HepG2 (cell line): ENCODE results near the gene HARS2. TPM values are rescaled to one million over a fixed set of nuclear protein-coding genes. Genes with fewer than 3 reads are reported as not detected.

Experiments used
- ARNT2 ChIP-seq: sonication (generic); formaldehyde crosslinking; IDR thresholded peaks from 2 replicates; pipeline ENCODE4 v1.8.0; 2022; ENCODE audit warnings: mild to moderate bottlenecking, low read depth, missing genetic modification reagents, moderate library complexity
- CENPX ChIP-seq: sonication (generic); formaldehyde crosslinking; IDR thresholded peaks from 2 replicates; pipeline ENCODE4 v1.9.0; 2021; ENCODE audit warnings: mild to moderate bottlenecking, missing genetic modification reagents, moderate library complexity
- EHMT2 ChIP-seq: fragments of 200-600 bp; sonication (generic); IDR thresholded peaks from 2 replicates; pipeline ENCODE4 v1.7.0; 2017; ENCODE audit warnings: antibody characterized with exemption, low read depth, low read length, borderline replicate concordance
- FLYWCH1 ChIP-seq: sonication (generic); formaldehyde crosslinking; IDR thresholded peaks from 2 replicates; pipeline ENCODE4 v1.8.1; 2023; ENCODE audit warnings: mild to moderate bottlenecking, missing genetic modification reagents
- MAZ ChIP-seq, 2 experiments: sonication (generic) in 1 of 2; formaldehyde crosslinking in 1 of 2; IDR thresholded peaks; 2 replicates each; pipeline versions ENCODE4 v1.5.0 to v1.6.1; 2012 to 2020; ENCODE audit warnings: low read depth in 2 of 2, mild to moderate bottlenecking in 2 of 2, borderline replicate concordance in 1 of 2, improper control_type of control experiment in 1 of 2, low read length in 1 of 2, missing genetic modification reagents in 1 of 2, moderate library complexity in 1 of 2
- MTA3 ChIP-seq: sonication (generic); formaldehyde crosslinking; IDR thresholded peaks from 2 replicates; pipeline ENCODE4 v1.4.0; 2020; ENCODE audit warnings: missing genetic modification reagents
- PAF1 ChIP-seq: IDR thresholded peaks from 2 replicates; pipeline ENCODE4 v1.6.1; 2016; ENCODE audit warnings: missing genetic modification reagents, missing compliant biosample characterization
- PHF5A ChIP-seq: IDR thresholded peaks from one replicate; pipeline ENCODE4 v1.6.1; 2018; ENCODE audit warnings: low read depth, missing genetic modification reagents; ENCODE audit not compliant: unreplicated experiment
- POLR2AphosphoS5 ChIP-seq: IDR thresholded peaks from 2 replicates; pipeline ENCODE4 v1.6.1; 2012; ENCODE audit warnings: low read depth, low read length
- RAD21 ChIP-seq: fragments of 450-650 bp; formaldehyde crosslinking; IDR thresholded peaks from 2 replicates; pipeline ENCODE4 v1.5.0; 2020; ENCODE audit warnings: mild to moderate bottlenecking
- SNRNP70 ChIP-seq: fragments of 200-400 bp; formaldehyde crosslinking; IDR thresholded peaks from 2 replicates; pipeline ENCODE4 v1.6.1; 2017; ENCODE audit warnings: mild to moderate bottlenecking, low read depth, low read length, moderate library complexity
- U2AF1 ChIP-seq: fragments of 200-400 bp; formaldehyde crosslinking; optimal IDR thresholded peaks from 2 replicates; pipeline ENCODE3; 2017; ENCODE audit warnings: mild to moderate bottlenecking, low read depth, low read length
- ZNF317 ChIP-seq: sonication (generic); formaldehyde crosslinking; IDR thresholded peaks from 2 replicates; pipeline ENCODE4 v1.5.0; 2020; ENCODE audit warnings: mild to moderate bottlenecking, missing genetic modification reagents
- ZNF510 ChIP-seq: sonication (generic); formaldehyde crosslinking; IDR thresholded peaks from 2 replicates; pipeline ENCODE4 v1.4.0; 2020; ENCODE audit warnings: low read depth, mild to moderate bottlenecking, missing genetic modification reagents
- polyA plus RNA-seq, 8 experiments: library from polyadenylated mRNA; depleted of rRNA in 3 of 8; stranded (reverse) in 7 of 8; unstranded in 1 of 8; fragments of >200 nt; fragmentation: Illumina TruSeq in 4 of 8; extraction: Trizol in 4 of 8; gene quantifications; 2 replicates each; pipeline versions ENCODE4 v1.2.1 to v1.2.3, GENCODE V29; 2011 to 2016; ENCODE audit warnings: low read depth in 4 of 8, missing spikeins in 1 of 8, mixed read lengths in 1 of 8; ENCODE audit not compliant: insufficient read depth in 1 of 8
- total RNA-seq, 5 experiments: library from RNA; depleted of rRNA; stranded (reverse); fragments of >200 nt; fragmentation: Illumina TruSeq; extraction: Trizol; gene quantifications; 2 replicates each; pipeline ENCODE4 v1.2.3, GENCODE V29; 2016; ENCODE audit warnings: low read depth in 1 of 5
- TF ChIP-seq, protein P1 (sequence below): sonication (generic); formaldehyde crosslinking; IDR thresholded peaks from 2 replicates; pipeline ENCODE4 v1.4.0; 2020; ENCODE audit warnings: mild to moderate bottlenecking, missing genetic modification reagents
- TF ChIP-seq, protein P2 (sequence below): sonication (generic); formaldehyde crosslinking; IDR thresholded peaks from 2 replicates; pipeline ENCODE4 v1.4.0; 2020; ENCODE audit warnings: missing genetic modification reagents, borderline replicate concordance
- TF ChIP-seq, protein P3 (sequence below): sonication (generic); formaldehyde crosslinking; IDR thresholded peaks from 2 replicates; pipeline ENCODE4 v1.5.1; 2020; ENCODE audit warnings: missing genetic modification reagents, mild to moderate bottlenecking, borderline replicate concordance

The HARS2 gene
- total and polyA plus RNA-seq, 2 of the 13 experiments (the other 11 are each of a cell fraction or from before 2014, with no cell fraction given), result 17.9 to 25.8 TPM

DNA sequence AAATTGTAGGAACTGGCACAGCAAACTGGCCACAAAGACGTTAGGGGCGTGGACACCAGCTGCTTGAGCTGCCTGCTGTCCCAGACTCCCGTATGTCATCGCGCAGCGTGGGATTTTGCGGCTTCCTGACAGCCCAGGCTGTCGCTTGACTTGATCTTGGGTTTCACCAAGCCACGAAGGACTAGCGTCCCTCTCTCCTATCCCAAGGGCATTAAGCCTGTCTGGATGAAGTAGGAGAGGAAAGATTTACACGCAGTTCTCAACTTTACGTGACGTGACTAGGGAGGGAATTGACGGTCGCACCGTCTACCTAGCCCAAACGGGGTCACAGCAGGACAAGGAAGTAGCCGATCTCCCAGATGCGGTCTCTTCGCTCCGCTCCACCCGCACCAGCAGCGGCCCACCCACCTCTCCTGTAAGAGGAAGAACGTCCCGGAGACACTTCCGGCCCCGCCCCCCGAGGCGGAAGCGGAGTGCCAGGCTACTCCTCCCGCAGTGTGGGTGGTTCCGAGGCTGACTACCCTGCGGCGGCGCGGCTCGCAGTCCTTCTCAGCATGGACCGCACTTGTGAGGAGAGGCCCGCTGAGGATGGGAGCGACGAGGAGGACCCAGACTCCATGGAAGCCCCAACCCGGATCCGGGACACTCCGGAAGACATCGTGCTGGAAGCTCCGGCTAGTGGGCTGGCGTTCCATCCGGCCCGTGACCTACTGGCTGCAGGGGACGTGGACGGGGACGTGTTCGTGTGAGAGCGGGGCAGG is 26.7 kb upstream of the HARS2 start, which contains the start of gene WDR55 (continued):
- TF ChIP-seq, protein P1, sequence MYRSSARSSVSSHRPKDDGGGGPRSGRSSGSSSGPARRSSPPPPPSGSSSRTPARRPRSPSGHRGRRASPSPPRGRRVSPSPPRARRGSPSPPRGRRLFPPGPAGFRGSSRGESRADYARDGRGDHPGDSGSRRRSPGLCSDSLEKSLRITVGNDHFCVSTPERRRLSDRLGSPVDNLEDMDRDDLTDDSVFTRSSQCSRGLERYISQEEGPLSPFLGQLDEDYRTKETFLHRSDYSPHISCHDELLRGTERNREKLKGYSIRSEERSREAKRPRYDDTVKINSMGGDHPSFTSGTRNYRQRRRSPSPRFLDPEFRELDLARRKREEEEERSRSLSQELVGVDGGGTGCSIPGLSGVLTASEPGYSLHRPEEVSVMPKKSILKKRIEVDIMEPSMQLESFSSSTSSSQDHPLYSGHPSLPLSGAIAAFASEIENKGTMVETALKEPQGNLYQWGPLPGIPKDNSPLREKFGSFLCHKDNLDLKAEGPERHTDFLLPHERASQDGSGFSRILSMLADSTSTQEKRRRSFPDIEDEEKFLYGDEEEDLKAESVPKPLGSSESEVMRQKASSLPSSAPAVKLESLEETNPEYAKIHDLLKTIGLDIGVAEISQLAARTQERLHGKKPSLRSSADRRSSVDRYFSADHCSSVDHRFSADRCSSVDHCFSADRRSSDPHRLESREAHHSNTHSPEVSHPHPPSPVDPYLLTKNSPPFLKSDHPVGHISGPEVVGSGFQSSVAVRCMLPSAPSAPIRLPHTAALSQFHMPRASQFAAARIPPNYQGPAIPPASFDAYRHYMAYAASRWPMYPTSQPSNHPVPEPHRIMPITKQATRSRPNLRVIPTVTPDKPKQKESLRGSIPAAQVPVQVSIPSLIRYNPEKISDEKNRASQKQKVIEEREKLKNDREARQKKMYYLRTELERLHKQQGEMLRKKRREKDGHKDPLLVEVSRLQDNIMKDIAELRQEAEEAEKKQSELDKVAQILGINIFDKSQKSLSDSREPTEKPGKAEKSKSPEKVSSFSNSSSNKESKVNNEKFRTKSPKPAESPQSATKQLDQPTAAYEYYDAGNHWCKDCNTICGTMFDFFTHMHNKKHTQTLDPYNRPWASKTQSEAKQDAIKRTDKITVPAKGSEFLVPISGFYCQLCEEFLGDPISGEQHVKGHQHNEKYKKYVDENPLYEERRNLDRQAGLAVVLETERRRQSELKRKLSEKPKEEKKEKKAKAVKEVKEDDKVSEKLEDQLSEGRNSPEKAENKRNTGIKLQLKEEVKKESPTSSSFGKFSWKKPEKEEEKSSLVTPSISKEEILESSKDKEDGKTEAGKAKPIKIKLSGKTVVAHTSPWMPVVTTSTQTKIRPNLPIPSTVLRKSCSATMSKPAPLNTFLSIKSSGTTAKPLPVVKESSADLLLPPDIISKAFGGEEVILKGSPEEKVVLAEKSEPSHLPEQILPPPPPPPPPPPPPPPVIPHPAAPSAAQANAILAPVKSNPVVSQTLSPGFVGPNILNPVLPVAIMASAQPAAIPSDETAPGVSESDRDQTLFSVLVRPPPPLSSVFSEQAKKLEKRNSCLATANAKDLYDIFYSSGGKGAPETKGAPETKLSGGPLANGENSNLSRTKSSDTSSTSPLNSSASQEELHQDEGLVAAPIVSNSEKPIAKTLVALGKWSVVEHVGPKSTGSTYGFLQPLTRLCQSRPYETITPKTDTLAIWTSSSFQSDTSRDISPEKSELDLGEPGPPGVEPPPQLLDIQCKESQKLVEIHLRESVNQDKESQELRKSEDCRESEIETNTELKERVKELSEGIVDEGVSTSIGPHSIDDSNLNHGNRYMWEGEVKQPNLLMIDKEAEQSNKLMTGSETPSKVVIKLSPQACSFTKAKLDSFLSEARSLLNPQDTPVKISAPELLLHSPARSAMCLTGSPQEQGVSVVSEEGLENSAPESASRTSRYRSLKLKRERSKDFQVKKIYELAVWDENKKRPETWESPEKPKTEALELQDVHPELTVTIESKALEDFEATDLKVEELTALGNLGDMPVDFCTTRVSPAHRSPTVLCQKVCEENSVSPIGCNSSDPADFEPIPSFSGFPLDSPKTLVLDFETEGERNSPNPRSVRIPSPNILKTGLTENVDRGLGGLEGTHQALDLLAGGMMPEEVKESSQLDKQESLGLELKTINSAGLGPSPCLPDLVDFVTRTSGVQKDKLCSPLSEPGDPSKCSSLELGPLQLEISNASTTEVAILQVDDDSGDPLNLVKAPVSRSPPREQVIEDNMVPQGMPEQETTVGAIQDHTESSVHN, result no peak
- TF ChIP-seq MAZ (IDR thresholded peaks at IDR 0.05; ENCODE audit: borderline replicate concordance, low read depth, low read length) (peak; percentile 89), MAZ (CRISPR knock-in tag; IDR thresholded peaks at IDR 0.05; ENCODE audit: low read depth) (peak; percentile 93), ZNF510 (CRISPR knock-in tag) (no peak), POLR2AphosphoS5 (peak; percentile 92), SNRNP70 (no peak), RAD21 (CRISPR knock-in tag) (peak; percentile 55), PHF5A (no peak), CENPX (CRISPR knock-in tag) (no peak), ARNT2 (CRISPR knock-in tag) (peak; percentile 40; the same call in 1 of the 2 replicates), EHMT2 (no peak), ZNF317 (CRISPR knock-in tag) (peak; percentile 62), PAF1 (CRISPR knock-in tag) (no peak), FLYWCH1 (no peak), MTA3 (CRISPR knock-in tag) (no peak), U2AF1 (no peak)
- TF ChIP-seq, protein P2, sequence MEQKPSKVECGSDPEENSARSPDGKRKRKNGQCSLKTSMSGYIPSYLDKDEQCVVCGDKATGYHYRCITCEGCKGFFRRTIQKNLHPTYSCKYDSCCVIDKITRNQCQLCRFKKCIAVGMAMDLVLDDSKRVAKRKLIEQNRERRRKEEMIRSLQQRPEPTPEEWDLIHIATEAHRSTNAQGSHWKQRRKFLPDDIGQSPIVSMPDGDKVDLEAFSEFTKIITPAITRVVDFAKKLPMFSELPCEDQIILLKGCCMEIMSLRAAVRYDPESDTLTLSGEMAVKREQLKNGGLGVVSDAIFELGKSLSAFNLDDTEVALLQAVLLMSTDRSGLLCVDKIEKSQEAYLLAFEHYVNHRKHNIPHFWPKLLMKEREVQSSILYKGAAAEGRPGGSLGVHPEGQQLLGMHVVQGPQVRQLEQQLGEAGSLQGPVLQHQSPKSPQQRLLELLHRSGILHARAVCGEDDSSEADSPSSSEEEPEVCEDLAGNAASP (CRISPR knock-in tag), result peak; percentile 99
- TF ChIP-seq, protein P3, sequence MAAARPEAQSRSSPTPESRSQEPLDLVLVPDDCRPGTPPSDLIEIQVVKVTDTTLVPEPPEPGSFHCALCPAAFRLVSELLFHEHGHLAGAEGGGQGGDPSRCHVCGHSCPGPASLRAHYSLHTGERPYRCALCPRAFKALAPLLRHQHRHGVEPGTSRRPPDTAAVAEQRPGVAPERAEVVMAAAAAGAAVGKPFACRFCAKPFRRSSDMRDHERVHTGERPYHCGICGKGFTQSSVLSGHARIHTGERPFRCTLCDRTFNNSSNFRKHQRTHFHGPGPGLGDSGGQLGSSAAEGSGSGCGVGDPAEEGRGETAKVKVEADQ, result no peak
